Activated CD4-positive, alpha-beta T cell treated with anti-CD3 and anti-CD28 coated beads, Interleukin-2, amount 50 U/mL, for 24 hours (primary cell): ENCODE results near the gene CITED4.

Experiments
- DNase-seq, 2 donors: peaks; one replicate each; pipeline ENCODE4 v3.0.0-alpha.2; 2020; ENCODE audit warnings: low read depth in 1 of 2, low spot score in 1 of 2

The CITED4 gene

GRCh38 chr1:40853885-40854170 is 8.3 kb downstream of the CITED4 start:
- DNase-seq, result no peak

GRCh38 chr1:40853113-40853884 is 8.9 kb downstream of the CITED4 start:
- DNase-seq, result no peak

- no peak for DNase-seq
These were observed 10.5 kb downstream of the CITED4 start for GRCh38 chr1:40851643-40852042.

- DNase-seq, result peak; percentile 53 to 73
These were observed 12.2 kb downstream of the CITED4 start for GRCh38 chr1:40849801-40850592.

- no peak for DNase-seq
These were observed 13.5 kb downstream of the CITED4 start for GRCh38 chr1:40848530-40849189.

- no peak for DNase-seq
These were observed 15.0 kb downstream of the CITED4 start for GRCh38 chr1:40847023-40847745.

- DNase-seq, result no peak
These were observed 16.3 kb downstream of the CITED4 start for GRCh38 chr1:40845895-40846294.

GRCh38 chr1:40844887-40845878 is 17.0 kb downstream of the CITED4 start:
- no peak for DNase-seq

GRCh38 chr1:40844079-40844478 is 18.1 kb downstream of the CITED4 start:
- DNase-seq, result no peak

GRCh38 chr1:40842691-40843090 is 19.5 kb downstream of the CITED4 start:
- DNase-seq, result no peak

GRCh38 chr1:40842207-40842606 is 20.0 kb downstream of the CITED4 start:
- no peak for DNase-seq

- DNase-seq, result no peak
These were observed 20.6 kb downstream of the CITED4 start for GRCh38 chr1:40841602-40842001.

GRCh38 chr1:40840526-40841323 is 21.4 kb downstream of the CITED4 start:
- no peak for DNase-seq

- DNase-seq, result no peak
These were observed 22.2 kb downstream of the CITED4 start for GRCh38 chr1:40839943-40840335.

GRCh38 chr1:40838980-40839942 is 22.9 kb downstream of the CITED4 start:
- DNase-seq, result no peak

GRCh38 chr1:40838045-40838979 is 23.9 kb downstream of the CITED4 start:
- DNase-seq, result no peak

GRCh38 chr1:40837601-40838000 is 24.6 kb downstream of the CITED4 start:
- DNase-seq, result no peak
